22Rv1 (cell line): ENCODE measurements around the gene NENF.
A peak's percentile ranks its signal among the peaks of the same experiment; 100 is the strongest.

Experiments
- H3K27ac ChIP-seq: fragments of 450-650 bp; 2 replicates; pipeline ENCODE4 v1.5.1; 2017
- ZFX ChIP-seq: fragments of 450-650 bp; IDR thresholded peaks from 2 replicates; pipeline ENCODE4 v1.6.1; 2017; ENCODE audit warnings: antibody characterized with exemption, borderline replicate concordance
- TF ChIP-seq, protein P1 (sequence below): fragments of 450-650 bp; IDR thresholded peaks from 2 replicates; pipeline ENCODE4 v1.5.1; 2017; ENCODE audit warnings: mild to moderate bottlenecking

The NENF gene

DNA sequence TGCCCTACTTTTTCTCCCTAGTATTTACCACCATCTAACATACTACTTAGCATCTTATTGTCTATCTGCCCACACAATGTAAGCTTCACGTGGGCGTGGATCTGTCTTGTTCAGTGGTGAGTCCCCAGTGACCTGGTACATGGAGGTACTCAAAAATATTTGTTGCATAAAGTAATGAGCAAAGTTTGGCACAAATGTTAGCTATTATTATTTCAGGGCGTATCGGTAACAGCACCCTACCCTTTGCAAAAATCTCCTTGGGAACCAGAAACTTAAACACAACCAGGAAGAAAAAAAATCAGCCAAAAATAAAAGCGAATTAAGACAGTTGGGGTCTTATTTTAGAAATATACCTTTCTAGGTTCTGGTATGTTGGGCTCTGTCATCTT lies 454 bp upstream of the NENF start:
- peak overlapping the region; percentile 26; the same call in 1 of the 2 replicates for H3K27ac ChIP-seq
- TF ChIP-seq ZFX = no peak
- TF ChIP-seq, protein P1, sequence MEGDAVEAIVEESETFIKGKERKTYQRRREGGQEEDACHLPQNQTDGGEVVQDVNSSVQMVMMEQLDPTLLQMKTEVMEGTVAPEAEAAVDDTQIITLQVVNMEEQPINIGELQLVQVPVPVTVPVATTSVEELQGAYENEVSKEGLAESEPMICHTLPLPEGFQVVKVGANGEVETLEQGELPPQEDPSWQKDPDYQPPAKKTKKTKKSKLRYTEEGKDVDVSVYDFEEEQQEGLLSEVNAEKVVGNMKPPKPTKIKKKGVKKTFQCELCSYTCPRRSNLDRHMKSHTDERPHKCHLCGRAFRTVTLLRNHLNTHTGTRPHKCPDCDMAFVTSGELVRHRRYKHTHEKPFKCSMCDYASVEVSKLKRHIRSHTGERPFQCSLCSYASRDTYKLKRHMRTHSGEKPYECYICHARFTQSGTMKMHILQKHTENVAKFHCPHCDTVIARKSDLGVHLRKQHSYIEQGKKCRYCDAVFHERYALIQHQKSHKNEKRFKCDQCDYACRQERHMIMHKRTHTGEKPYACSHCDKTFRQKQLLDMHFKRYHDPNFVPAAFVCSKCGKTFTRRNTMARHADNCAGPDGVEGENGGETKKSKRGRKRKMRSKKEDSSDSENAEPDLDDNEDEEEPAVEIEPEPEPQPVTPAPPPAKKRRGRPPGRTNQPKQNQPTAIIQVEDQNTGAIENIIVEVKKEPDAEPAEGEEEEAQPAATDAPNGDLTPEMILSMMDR = no peak

DNA sequence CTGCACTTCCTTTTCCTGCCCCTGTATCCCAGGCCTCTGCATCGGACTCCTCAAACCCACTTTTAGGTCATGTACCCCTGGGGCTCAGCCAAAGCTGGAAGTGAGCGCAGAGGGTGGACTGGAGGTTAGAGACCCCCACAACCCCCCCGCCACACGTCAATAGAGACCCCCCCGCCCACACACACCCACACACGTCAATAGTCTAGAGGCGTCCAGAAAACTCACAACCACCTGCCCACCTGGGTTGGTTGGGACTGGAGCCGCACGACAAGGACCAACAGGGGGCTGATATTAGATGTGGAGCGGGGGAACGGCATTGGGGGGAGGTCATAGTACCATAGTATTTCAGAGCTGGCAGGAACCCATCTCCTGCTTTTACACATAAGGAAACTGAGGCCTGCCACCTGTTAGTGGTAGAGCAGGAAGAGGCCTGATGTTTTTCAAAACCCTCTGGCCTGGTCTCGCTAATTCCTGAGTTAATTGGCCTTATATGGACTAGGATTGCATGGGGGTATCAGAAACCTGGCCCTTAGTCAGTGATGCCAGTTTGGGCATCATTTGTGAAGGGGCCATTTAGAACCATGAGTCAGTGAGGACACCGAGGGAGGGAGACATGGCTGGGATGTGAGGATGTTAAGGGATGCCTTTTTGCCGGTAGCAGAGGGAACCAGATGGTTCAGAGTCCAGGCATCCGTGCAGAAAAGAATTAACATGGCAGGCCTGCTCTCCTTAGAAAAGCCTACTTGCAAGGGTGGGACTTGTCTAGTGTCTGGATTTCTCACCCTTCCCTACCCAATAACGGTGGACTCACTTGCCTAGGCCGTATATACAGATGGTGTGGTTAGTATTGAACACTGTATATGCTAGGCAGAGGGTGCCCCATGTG lies 1.1 kb downstream of the NENF start:
- H3K27ac ChIP-seq = no peak overlapping the region
- TF ChIP-seq, protein P1 = no peak
- no peak for TF ChIP-seq ZFX

DNA sequence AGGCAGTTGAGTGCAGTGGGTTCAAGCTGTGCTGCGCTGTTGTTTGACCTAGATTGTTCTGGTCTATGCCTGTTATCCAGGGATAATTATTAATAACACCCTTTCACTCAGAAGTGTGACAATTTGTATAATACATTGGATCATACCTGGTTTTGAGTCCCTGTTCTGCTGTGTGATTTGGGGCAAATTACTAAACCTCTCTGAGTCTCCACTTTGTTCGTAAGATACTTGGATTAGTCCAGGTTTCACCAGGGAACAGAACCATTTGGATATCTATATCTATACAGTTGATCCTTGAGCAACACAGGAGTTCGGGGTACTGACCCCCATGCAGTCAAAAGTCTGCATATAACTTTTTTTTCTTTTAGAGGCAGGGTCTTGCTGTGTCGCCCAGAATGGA lies 2.3 kb downstream of the NENF start:
- TF ChIP-seq, protein P1 = no peak
- TF ChIP-seq ZFX = no peak
- H3K27ac ChIP-seq = no peak overlapping the region

DNA sequence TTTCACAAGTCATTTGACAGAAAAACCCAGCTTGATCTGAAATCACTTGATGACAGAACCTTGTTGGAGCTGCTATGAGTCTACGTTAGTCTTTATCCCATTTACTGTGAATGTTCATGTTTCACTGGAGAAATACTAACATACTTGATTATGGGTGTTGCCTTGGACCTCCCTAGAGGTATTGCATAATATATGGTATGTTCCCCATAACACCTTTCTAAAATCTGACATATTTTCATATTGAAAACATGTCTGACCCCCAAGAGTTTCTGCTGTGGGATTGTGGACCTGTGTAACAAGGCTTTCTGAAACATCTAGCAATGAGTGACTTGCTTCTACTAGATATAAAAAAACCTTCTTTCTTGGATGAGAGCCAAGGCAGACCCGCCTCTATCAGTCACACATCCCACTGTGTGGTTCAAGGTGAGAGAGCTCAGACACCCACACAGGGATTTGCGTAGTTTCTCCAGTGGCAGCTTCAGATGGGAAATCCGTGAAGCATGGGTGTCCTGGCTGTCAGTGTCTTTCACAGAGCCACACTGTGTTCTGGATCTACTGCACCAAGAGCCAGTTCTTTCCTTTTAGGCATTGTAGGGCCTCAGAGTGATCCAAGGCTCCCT lies 4.6 kb downstream of the NENF start:
- TF ChIP-seq ZFX = no peak
- TF ChIP-seq, protein P1 = no peak

DNA sequence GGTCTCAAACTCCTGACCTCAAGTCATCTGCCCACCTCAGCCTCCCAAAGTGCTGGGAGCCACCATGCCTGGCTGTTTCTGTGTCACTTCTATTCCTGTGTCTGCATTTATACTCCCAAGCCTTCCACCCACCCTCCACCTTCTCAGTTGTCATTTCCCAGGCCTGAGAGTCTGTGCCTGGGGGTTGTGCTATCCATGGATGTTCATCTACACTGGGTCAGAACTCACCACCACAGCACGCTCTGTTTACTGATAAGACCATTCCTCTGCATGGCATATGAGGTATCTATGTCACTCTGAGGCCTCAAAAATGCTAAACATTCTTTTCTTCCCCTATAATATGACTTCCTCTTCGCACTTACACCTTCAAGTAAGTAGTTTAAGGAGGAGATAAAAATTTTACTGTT lies 6.1 kb downstream of the NENF start:
- H3K27ac ChIP-seq = no peak overlapping the region
- TF ChIP-seq, protein P1 = no peak
- TF ChIP-seq ZFX = no peak

More for the DNA sequence above, 4.6 kb downstream of the NENF start:
- H3K27ac ChIP-seq = no peak overlapping the region

DNA sequence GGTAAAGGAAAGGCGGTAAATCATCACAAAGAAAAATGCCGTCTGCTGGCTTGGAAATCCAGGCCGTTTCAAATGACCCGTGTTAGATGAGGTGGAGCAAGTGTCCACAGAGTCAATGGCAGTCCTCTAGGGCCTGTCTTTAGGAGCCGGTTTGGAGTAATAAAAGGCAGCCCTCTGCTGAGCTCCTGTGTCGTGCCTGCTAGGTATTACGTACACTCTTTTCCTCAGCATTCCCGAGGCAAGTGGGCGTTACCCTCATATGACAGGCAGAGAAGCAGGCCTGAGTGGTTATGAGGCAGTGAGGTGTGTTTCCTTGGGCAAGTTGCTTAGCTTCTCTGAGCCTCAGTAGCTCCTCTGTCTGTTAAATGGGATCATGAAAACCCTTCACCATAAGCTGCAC lies 7.7 kb downstream of the NENF start:
- H3K27ac ChIP-seq = no peak overlapping the region
- TF ChIP-seq, protein P1 = no peak
- TF ChIP-seq ZFX = no peak

DNA sequence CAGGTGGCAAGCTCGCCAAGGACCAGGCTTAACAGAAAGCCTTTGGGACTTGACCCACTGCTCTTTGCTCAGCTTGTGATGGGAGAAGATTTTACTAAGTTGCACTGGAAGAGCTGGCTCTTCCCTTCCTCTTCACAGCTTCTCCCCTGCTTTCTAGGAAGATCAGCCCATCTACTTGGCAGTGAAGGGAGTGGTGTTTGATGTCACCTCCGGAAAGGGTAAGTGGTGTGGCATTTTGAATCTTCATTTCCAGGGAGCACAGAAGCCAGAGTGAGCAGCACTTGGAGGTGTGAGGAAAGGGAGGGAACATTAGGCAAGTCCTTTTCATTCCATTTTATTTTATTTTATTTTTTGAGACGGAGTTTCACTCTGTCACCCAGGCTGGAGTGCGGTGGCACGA lies 9.7 kb downstream of the NENF start:
- H3K27ac ChIP-seq = no peak overlapping the region
- no peak for TF ChIP-seq ZFX
- TF ChIP-seq, protein P1 = no peak
